ENCODE results near the gene ZNF362. TPM values are rescaled to one million over a fixed set of nuclear protein-coding genes. Genes with fewer than 3 reads are reported as not detected.
A peak's percentile ranks its signal among the peaks of the same experiment; 100 is the strongest.
"Not testable (repeated sequence)": the region's sequence is repeated elsewhere in the genome, so short reads cannot be mapped to it uniquely, and the experiment has no call there.

Gene ZNF362
- total RNA-seq, 1 donor: 9.5 TPM

- TF ChIP-seq CTCF (IDR thresholded peaks at IDR 0.05; ENCODE audit: insufficient read depth, low read depth, low read length): no peak
- no peak overlapping the region for H3K4me3 ChIP-seq (ENCODE audit: low read depth, low read length)
- no peak for DNase-seq (ENCODE audit: low read depth)
Measured at GRCh38 chr1:33235521-33235920, 20.8 kb upstream of the ZNF362 start.

- TF ChIP-seq CTCF (IDR thresholded peaks at IDR 0.05; ENCODE audit: insufficient read depth, low read depth, low read length): no peak
- H3K4me3 ChIP-seq (ENCODE audit: low read depth, low read length): no peak overlapping the region
- DNase-seq (ENCODE audit: low read depth): no peak
Measured at GRCh38 chr1:33236498-33236897, 19.8 kb upstream of the ZNF362 start.

GRCh38 chr1:33237579-33237978 is 18.7 kb upstream of the ZNF362 start:
- TF ChIP-seq CTCF (IDR thresholded peaks at IDR 0.05; ENCODE audit: insufficient read depth, low read depth, low read length): no peak
- DNase-seq (ENCODE audit: low read depth): no peak
- H3K4me3 ChIP-seq (ENCODE audit: low read depth, low read length): no peak overlapping the region

GRCh38 chr1:33238194-33238724 is 18.0 kb upstream of the ZNF362 start:
- DNase-seq (ENCODE audit: low read depth); H3K4me3 ChIP-seq (ENCODE audit: low read depth, low read length): not testable (repeated sequence)

- H3K4me3 ChIP-seq (ENCODE audit: low read depth, low read length): not testable (repeated sequence)
Measured at GRCh38 chr1:33239410-33239809, 16.9 kb upstream of the ZNF362 start.

GRCh38 chr1:33241866-33242265 is 14.4 kb upstream of the ZNF362 start:
- no peak for TF ChIP-seq CTCF (IDR thresholded peaks at IDR 0.05; ENCODE audit: insufficient read depth, low read depth, low read length)
- no peak for DNase-seq (ENCODE audit: low read depth)
- H3K4me3 ChIP-seq (ENCODE audit: low read depth, low read length): no peak overlapping the region

More at GRCh38 chr1:33239410-33239809, 16.9 kb upstream of the ZNF362 start:
- DNase-seq (ENCODE audit: low read depth): not testable (repeated sequence)

- no peak for TF ChIP-seq CTCF (IDR thresholded peaks at IDR 0.05; ENCODE audit: insufficient read depth, low read depth, low read length)
- no peak overlapping the region for H3K4me3 ChIP-seq (ENCODE audit: low read depth, low read length)
- DNase-seq (ENCODE audit: low read depth): no peak
Measured at GRCh38 chr1:33242652-33243051, 13.6 kb upstream of the ZNF362 start.

GRCh38 chr1:33244143-33244808 is 12.0 kb upstream of the ZNF362 start:
- peak; percentile 53 for DNase-seq (ENCODE audit: low read depth)
- no peak overlapping the region for H3K4me3 ChIP-seq (ENCODE audit: low read depth, low read length)
- TF ChIP-seq CTCF (IDR thresholded peaks at IDR 0.05; ENCODE audit: insufficient read depth, low read depth, low read length): no peak

Measured in fibroblast of villous mesenchyme (primary cell).